Activated naive CD8-positive, alpha-beta T cell treated with anti-CD3 and anti-CD28 coated beads, Interleukin-2, amount 10 ng/mL, durations not matched to agents 7 days and 5 days (primary cell): Measurements from ENCODE around the gene CROCC2. TPM values are rescaled to one million over a fixed set of nuclear protein-coding genes. Genes with fewer than 3 reads are reported as not detected.

Experiments used
- ATAC-seq: fragments of 150-1000 bp; cut with Tn5 transposase; one replicate; pipeline ENCODE4 v1.10.0; 2021; ENCODE audit warnings: low read depth, moderate library complexity
- POLR2A ChIA-PET: fragments of 350-600 bp; sonication (Branson Sonifier 250); formaldehyde crosslinking; loops from one replicate; lab custom pipeline; 2021; ENCODE audit warnings: antibody characterized with exemption; lab: Charles Lee
- DNase-seq: peaks from one replicate; pipeline ENCODE4 v3.0.0; 2021
- H3K27ac Mint-ChIP-seq: one replicate; pipeline ENCODE4 v1.8.0; 2022; ENCODE audit warnings: mild to moderate bottlenecking, mixed read lengths
- H3K27me3 Mint-ChIP-seq: one replicate; pipeline ENCODE4 v1.8.0; 2022; ENCODE audit warnings: mild to moderate bottlenecking, moderate library complexity, mixed read lengths
- H3K36me3 Mint-ChIP-seq: one replicate; pipeline ENCODE4 v1.8.0; 2021; ENCODE audit warnings: mild to moderate bottlenecking, mixed read lengths
- H3K4me1 Mint-ChIP-seq: one replicate; pipeline ENCODE4 v1.8.0; 2021; ENCODE audit warnings: mixed read lengths
- H3K4me3 Mint-ChIP-seq: one replicate; pipeline ENCODE4 v1.8.0; 2022; ENCODE audit warnings: mild to moderate bottlenecking, moderate library complexity, mixed read lengths
- H3K9me3 Mint-ChIP-seq: one replicate; pipeline ENCODE4 v1.8.0; 2021; ENCODE audit warnings: mixed read lengths
- total RNA-seq, 2 experiments: library from RNA; stranded (reverse); gene quantifications; one replicate each; pipeline ENCODE4 v1.2.3, GENCODE V29; 2021

Gene CROCC2
- total RNA-seq, 2 experiments from 2014 or later: not detected

- no peak for ATAC-seq
- POLR2A ChIA-PET: no interaction called here
- H3K4me1 Mint-ChIP-seq: no peaks in the 10 kb centered on the region
- no peak for DNase-seq
- no peaks in the 10 kb centered on the region for H3K36me3 Mint-ChIP-seq
- no peak overlapping the region for H3K27ac Mint-ChIP-seq
- H3K9me3 Mint-ChIP-seq: no peaks in the 10 kb centered on the region
- H3K4me3 Mint-ChIP-seq: no peak overlapping the region
- peaks cover 2% of the 10 kb centered on the region for H3K27me3 Mint-ChIP-seq
Observed at GRCh38 chr2:240958366-240959213, 52.5 kb downstream of the CROCC2 start.

GRCh38 chr2:240959214-240959940, 53.2 kb downstream of the CROCC2 start:
- ATAC-seq (no peak), DNase-seq (no peak)
- POLR2A ChIA-PET: no interaction called here
- no peak overlapping the region for H3K4me3 Mint-ChIP-seq
- no peak overlapping the region for H3K27ac Mint-ChIP-seq
- no peaks in the 10 kb centered on the region for H3K4me1 Mint-ChIP-seq
- H3K9me3 Mint-ChIP-seq: no peaks in the 10 kb centered on the region
- H3K27me3 Mint-ChIP-seq: peaks cover 2% of the 10 kb centered on the region
- no peaks in the 10 kb centered on the region for H3K36me3 Mint-ChIP-seq

DNA sequence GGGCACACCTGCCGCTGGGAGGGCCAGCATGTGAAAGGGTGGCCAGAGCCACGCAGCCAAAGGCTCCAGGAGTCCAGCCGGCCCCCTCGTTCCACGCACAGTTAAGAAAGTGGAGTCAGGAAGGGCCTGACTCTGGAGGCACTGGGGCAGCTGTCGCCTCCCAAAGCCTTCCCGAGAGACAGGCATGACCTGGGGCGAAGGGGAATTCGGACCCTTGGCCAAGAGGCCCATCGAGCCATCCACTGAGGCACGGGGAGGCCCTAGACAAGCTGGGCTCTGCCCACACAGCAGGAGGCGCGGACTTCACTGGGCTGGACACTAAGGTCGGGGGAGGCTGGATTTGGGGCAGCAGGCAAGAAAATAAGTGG, 53.8 kb downstream of the CROCC2 start:
- DNase-seq: no peak
- H3K9me3 Mint-ChIP-seq: no peaks in the 10 kb centered on the region

GRCh38 chr2:240960309-240960970, 54.3 kb downstream of the CROCC2 start:
- Mint-ChIP-seq H3K4me3 (no peak overlapping the region), H3K36me3 (no peaks in the 10 kb centered on the region), H3K9me3 (no peaks in the 10 kb centered on the region), H3K4me1 (no peaks in the 10 kb centered on the region), H3K27me3 (peaks cover 2% of the 10 kb centered on the region), H3K27ac (no peak overlapping the region)
- ATAC-seq (no peak), DNase-seq (no peak)
- POLR2A ChIA-PET: no interaction called here

More for the DNA sequence above, 53.8 kb downstream of the CROCC2 start:
- ATAC-seq: no peak
- Mint-ChIP-seq H3K4me1 (no peaks in the 10 kb centered on the region), H3K36me3 (no peaks in the 10 kb centered on the region), H3K27me3 (peaks cover 2% of the 10 kb centered on the region), H3K27ac (no peak overlapping the region), H3K4me3 (no peak overlapping the region)
- POLR2A ChIA-PET: no interaction called here

DNA sequence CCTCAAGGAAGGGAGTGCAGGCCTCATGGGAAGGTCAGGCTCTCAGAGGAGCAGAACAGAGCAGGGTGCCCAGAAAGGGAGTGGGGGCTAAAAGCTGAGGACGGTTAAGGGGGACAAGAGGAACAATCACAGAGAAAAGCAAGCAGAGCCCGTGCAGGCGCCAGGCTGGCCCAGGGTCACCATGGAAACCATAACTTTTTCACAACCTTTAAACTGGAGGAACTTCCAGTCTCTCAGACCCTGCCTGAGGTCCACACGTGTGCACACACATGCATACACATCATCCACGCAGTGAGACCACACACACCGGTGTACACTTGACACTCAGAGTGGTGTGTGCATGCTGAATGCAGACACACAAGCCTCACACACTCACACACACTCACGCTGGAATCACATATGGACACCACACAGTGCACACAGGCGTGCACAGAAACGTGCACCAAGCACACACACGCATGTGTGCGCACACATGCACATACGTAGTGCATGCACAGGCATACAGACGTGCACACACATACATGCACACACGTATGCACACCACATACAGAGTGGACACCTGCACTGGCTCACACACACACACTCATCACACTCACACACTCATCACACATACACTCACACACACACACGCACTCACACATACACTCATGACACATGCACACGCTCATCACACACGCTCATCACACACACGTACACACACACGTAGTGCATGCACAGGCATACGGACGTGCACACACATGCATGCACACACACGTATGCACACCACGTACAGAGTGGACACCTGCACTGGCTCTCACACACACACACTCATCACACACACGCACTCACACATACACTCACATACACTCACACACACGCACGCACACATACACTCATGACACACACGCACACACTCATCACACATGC, 55.1 kb downstream of the CROCC2 start:
- Mint-ChIP-seq H3K27me3 (peaks cover 2% of the 10 kb centered on the region), H3K4me3 (no peak overlapping the region), H3K9me3 (no peaks in the 10 kb centered on the region), H3K27ac (no peak overlapping the region), H3K4me1 (no peaks in the 10 kb centered on the region), H3K36me3 (no peaks in the 10 kb centered on the region)
- DNase-seq (no peak), ATAC-seq (no peak)
- POLR2A ChIA-PET: no interaction called here

DNA sequence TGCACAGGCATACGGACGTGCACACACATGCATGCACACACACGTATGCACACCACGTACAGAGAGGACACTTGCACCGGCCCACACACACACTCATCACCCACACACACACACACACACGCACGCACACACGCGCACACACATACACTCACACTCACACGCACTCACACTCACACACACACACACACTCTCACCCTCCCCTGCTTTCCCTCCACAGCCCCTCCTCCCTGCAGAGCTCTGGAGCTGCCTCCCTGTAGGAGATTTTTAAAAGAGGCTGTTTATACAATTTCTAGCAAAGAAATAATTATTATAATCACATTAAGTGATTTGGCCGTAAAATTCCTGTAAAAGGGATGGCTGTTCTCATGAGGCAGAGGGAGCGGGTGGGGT, 55.8 kb downstream of the CROCC2 start:
- H3K4me1 Mint-ChIP-seq: no peaks in the 10 kb centered on the region
- no peak overlapping the region for H3K4me3 Mint-ChIP-seq
- DNase-seq: no peak
- H3K9me3 Mint-ChIP-seq: no peaks in the 10 kb centered on the region
- POLR2A ChIA-PET: no interaction called here
- H3K27ac Mint-ChIP-seq: no peak overlapping the region
- H3K27me3 Mint-ChIP-seq: peaks cover 2% of the 10 kb centered on the region
- no peak for ATAC-seq
- no peaks in the 10 kb centered on the region for H3K36me3 Mint-ChIP-seq

DNA sequence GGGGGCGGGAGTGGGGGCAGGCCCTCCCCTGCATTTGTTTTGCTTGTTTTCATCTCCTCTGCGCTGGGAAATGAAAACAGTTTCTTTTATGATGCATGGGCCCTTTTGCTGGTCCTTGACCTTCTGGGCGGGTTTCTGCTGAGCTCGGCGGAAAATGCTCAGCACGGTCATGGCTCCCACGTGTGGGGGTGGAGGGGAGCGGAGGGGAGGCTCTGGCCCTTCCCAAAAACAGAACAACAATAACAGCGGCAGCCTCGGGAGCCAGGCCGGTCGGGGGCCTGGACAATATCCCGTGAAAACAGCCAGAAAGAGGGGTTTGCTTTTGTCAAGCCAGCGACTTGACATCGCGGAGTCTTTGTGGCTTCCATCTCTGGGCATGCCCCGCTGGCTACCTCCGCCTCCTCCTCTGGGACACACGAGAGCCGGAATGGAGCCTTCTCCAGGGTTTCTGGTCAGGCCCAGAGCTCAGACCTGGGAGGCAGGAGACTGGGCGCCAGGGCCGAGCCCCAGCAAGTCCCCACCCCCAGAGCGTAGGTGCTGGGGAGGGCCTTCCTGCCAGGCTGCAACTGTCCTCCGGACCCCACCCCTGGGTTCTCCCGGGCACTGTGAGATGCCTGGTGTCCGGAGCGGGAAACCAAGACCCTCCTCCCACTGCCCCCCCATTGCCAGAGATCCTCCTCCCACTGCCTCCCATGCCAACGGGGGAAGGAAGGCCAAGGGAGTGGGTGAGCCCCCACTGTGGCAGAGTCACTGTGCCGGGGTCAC, 56.3 kb downstream of the CROCC2 start:
- Mint-ChIP-seq H3K27ac (no peak overlapping the region), H3K9me3 (no peaks in the 10 kb centered on the region), H3K4me1 (no peaks in the 10 kb centered on the region), H3K4me3 (no peak overlapping the region), H3K36me3 (no peaks in the 10 kb centered on the region), H3K27me3 (peaks cover 2% of the 10 kb centered on the region)
- POLR2A ChIA-PET: no interaction called here
- DNase-seq: no peak
- no peak for ATAC-seq

DNA sequence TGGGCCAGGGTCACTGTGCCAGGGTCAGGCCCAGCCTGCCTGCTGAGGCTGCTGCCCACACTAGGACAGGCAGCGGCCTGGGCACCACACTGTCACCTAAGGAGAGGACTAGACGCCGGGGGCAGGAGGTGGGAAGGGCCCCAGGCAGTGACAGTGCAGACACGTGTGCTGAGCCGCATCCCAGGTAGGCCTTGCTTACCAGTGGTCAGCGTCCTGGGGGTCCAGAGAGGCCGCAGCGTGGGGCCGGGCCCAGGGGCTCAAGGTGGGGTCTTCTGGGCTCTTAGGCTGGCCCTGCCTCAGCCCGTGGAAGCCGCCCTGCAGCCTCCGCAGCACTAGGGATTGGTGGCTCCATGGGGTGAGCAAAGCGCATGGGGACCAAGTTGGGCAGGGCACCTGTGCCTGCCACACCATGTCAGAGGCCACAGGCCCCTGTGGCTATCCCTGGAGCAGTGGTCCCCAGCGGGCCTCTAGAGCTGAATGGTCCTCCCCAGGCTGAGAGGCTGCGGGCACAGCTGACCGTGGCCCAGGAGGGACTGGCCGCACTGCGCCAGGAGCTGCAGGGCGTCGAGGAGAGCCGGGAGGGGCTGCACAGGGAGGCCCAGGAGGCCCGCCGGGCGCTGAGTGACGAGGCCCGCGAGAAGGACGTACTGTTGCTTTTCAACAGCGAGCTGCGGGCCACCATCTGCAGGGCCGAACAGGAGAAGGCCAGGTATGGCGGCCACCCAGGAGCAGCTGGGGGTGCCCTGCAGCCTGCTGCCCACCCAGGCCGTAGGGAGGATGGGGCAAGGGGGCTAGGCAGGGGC, 57.1 kb downstream of the CROCC2 start:
- Mint-ChIP-seq H3K4me3 (no peak overlapping the region), H3K27ac (no peak overlapping the region), H3K27me3 (peaks cover 2% of the 10 kb centered on the region), H3K9me3 (no peaks in the 10 kb centered on the region), H3K36me3 (no peaks in the 10 kb centered on the region), H3K4me1 (no peaks in the 10 kb centered on the region)
- peak; percentile 25 for DNase-seq
- no peak for ATAC-seq
- POLR2A ChIA-PET: no interaction called here

- POLR2A ChIA-PET: no interaction called here
- DNase-seq: peak; percentile 26
Observed at GRCh38 chr2:240963868-240964703, 58.0 kb downstream of the CROCC2 start.

DNA sequence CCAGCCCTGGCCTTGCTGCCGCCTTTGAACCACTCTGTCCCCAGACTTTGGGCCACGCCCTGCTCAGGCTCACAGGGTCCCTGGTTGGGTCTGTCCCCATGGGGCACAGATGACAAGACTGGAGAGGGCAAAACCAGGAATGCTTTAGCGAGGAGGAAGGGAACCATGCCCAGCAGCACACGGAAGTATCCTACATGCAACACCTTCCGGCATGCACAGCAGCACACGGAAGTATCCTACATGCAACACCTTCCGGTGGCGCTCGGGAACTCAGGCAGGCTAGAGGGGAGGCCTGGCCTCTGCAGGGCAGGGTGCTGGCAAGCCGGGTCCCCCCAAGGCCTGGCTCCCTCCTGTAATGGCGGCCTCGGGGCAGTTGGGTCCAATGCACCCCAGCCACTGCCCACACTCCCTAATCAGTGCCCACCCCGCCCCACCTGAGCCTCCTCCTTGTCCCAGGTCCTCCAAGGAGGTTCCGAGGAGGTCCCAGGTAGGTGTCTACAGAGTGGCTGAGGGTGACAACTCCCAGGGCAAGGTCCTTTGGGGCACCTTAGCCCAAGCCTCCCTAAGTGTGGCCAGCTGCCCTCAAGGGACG, 58.7 kb downstream of the CROCC2 start:
- Mint-ChIP-seq H3K27ac (no peak overlapping the region), H3K4me1 (no peaks in the 10 kb centered on the region), H3K27me3 (peaks cover 2% of the 10 kb centered on the region), H3K36me3 (no peaks in the 10 kb centered on the region), H3K4me3 (no peak overlapping the region), H3K9me3 (no peaks in the 10 kb centered on the region)
- DNase-seq (no peak), ATAC-seq (no peak)
- POLR2A ChIA-PET: no interaction called here

More at GRCh38 chr2:240963868-240964703, 58.0 kb downstream of the CROCC2 start:
- no peak overlapping the region for H3K27ac Mint-ChIP-seq
- H3K4me3 Mint-ChIP-seq: no peak overlapping the region
- no peaks in the 10 kb centered on the region for H3K4me1 Mint-ChIP-seq
- H3K36me3 Mint-ChIP-seq: no peaks in the 10 kb centered on the region
- ATAC-seq: no peak
- H3K9me3 Mint-ChIP-seq: no peaks in the 10 kb centered on the region
- peaks cover 2% of the 10 kb centered on the region for H3K27me3 Mint-ChIP-seq

GRCh38 chr2:240965296-240965904, 59.3 kb downstream of the CROCC2 start:
- POLR2A ChIA-PET: no interaction called here
- H3K36me3 Mint-ChIP-seq: no peaks in the 10 kb centered on the region
- H3K27me3 Mint-ChIP-seq: no peaks in the 10 kb centered on the region
- H3K4me1 Mint-ChIP-seq: peaks cover 3% of the 10 kb centered on the region
- no peak overlapping the region for H3K27ac Mint-ChIP-seq
- H3K4me3 Mint-ChIP-seq: no peak overlapping the region
- H3K9me3 Mint-ChIP-seq: no peaks in the 10 kb centered on the region
- ATAC-seq (no peak), DNase-seq (peak; percentile 28)
